H1 (cell line): Measurements from ENCODE around the gene TOMM6. TPM values are rescaled to one million over a fixed set of nuclear protein-coding genes. Genes with fewer than 3 reads are reported as not detected.

Experiments used
- CTCF ChIA-PET: fragments of 300-600 bp; sonication (Branson Sonifier 250); formaldehyde crosslinking; loops from one replicate; lab custom pipeline; 2021; ENCODE audit not compliant: partially characterized antibody; lab: Charles Lee
- POLR2A ChIA-PET: fragments of 300-600 bp; sonication (Branson Sonifier 250); formaldehyde crosslinking; loops from one replicate; lab custom pipeline; 2021; ENCODE audit warnings: inconsistent platforms; ENCODE audit not compliant: partially characterized antibody; lab: Charles Lee
- DNase-seq, 2 experiments: peaks; one replicate each; pipeline versions ENCODE4 v3.0.0 to v3.0.0-alpha.2; 2010 to 2022; ENCODE audit warnings: low spot score in 2 of 2, low read depth in 1 of 2, mixed read lengths in 1 of 2
- FAIRE-seq: peaks from 2 replicates; lab custom pipeline; 2011; peaks lifted over from hg19 to GRCh38; lab: Jason Lieb, UNC
- H2AFZ ChIP-seq: 2 replicates; pipeline ENCODE4 v1.8.1; 2012; ENCODE audit warnings: low read length, inconsistent platforms
- H2AK5ac ChIP-seq: 2 replicates; pipeline ENCODE4 v1.6.1; 2013; ENCODE audit warnings: low read depth, low read length
- H2BK120ac ChIP-seq: replicated peaks from 2 replicates; pipeline ENCODE3; 2013; ENCODE audit warnings: low read depth, low read length, inconsistent platforms
- H2BK12ac ChIP-seq: 2 replicates; pipeline ENCODE4 v1.6.1; 2013; ENCODE audit warnings: low read depth, low read length
- H2BK15ac ChIP-seq: 2 replicates; pipeline ENCODE4 v1.6.1; 2013; ENCODE audit warnings: low read length
- H2BK20ac ChIP-seq: 2 replicates; pipeline ENCODE4 v1.6.1; 2013; ENCODE audit warnings: low read length
- H2BK5ac ChIP-seq: 2 replicates; pipeline ENCODE4 v1.6.1; 2013; ENCODE audit warnings: low read depth, low read length
- H3K14ac ChIP-seq: 2 replicates; pipeline ENCODE4 v1.6.1; 2013; ENCODE audit warnings: inconsistent platforms; ENCODE audit not compliant: insufficient read length
- H3K18ac ChIP-seq: 2 replicates; pipeline ENCODE4 v1.6.1; 2013; ENCODE audit warnings: low read length; ENCODE audit errors: extremely low read depth
- H3K23ac ChIP-seq: 2 replicates; pipeline ENCODE4 v1.6.1; 2013; ENCODE audit warnings: inconsistent platforms; ENCODE audit not compliant: insufficient read length
- H3K23me2 ChIP-seq: 2 replicates; pipeline ENCODE4 v1.6.1; 2013; ENCODE audit warnings: low read depth, low read length
- H3K27ac ChIP-seq: 2 replicates; pipeline ENCODE4 v1.6.1; 2011; ENCODE audit warnings: low read depth, low read length, inconsistent platforms
- H3K27me3 ChIP-seq, 4 experiments: replicated peaks in 1 of 4; 1 replicate in 1 of 4; 2 replicates in 3 of 4; pipeline versions ENCODE4 v1.6.1 to v1.8.1; 2011 to 2013; ENCODE audit warnings: low read length in 3 of 4, mild to moderate bottlenecking in 3 of 4, inconsistent platforms in 2 of 4, mixed read lengths in 2 of 4, moderate library complexity in 1 of 4; ENCODE audit not compliant: control insufficient read depth in 3 of 4, insufficient read depth in 3 of 4; ENCODE audit errors: extremely low read depth in 1 of 4
- H3K36me3 ChIP-seq, 4 experiments: 2 replicates each; pipeline versions ENCODE4 v1.6.1 to v1.8.1; 2011 to 2013; ENCODE audit warnings: mild to moderate bottlenecking in 4 of 4, low read length in 3 of 4, moderate library complexity in 2 of 4, control low read depth in 1 of 4, inconsistent platforms in 1 of 4; ENCODE audit not compliant: insufficient read depth in 4 of 4, control insufficient read depth in 2 of 4
- H3K4ac ChIP-seq: replicated peaks from 2 replicates; pipeline ENCODE3; 2013; ENCODE audit warnings: low read length, low read depth, mixed read lengths, inconsistent platforms; ENCODE audit not compliant: insufficient read length
- H3K4me1 ChIP-seq, 4 experiments: replicated peaks in 1 of 4; 1 replicate in 1 of 4; 2 replicates in 3 of 4; pipeline versions ENCODE4 v1.6.1 to v1.8.1; 2011 to 2013; ENCODE audit warnings: low read length in 3 of 4, inconsistent platforms in 2 of 4, mixed read lengths in 1 of 4; ENCODE audit not compliant: insufficient read depth in 4 of 4, control insufficient read depth in 3 of 4
- H3K4me2 ChIP-seq, 2 experiments: 2 replicates each; pipeline versions ENCODE4 v1.6.1 to v1.8.1; 2011 to 2013; ENCODE audit warnings: low read depth in 2 of 2, low read length in 2 of 2, control low read depth in 1 of 2, inconsistent platforms in 1 of 2, mild to moderate bottlenecking in 1 of 2; ENCODE audit not compliant: insufficient read depth in 1 of 2
- H3K4me3 ChIP-seq, 4 experiments: fragments of 200-600, 300-600 bp in 1 of 4; sonication (generic), shearing (Covaris generic), sonication (Bioruptor Twin) in 1 of 4; 2 replicates each; pipeline versions ENCODE4 v1.5.1 to v1.8.1; 2011 to 2016; ENCODE audit warnings: low read length in 4 of 4, low read depth in 3 of 4, control low read depth in 2 of 4, inconsistent platforms in 2 of 4, mild to moderate bottlenecking in 2 of 4, mixed read lengths in 1 of 4, moderate library complexity in 1 of 4; ENCODE audit not compliant: insufficient read depth in 2 of 4; ENCODE audit errors: extremely low read depth in 1 of 4
- H3K56ac ChIP-seq: replicated peaks from 2 replicates; pipeline ENCODE3; 2013; ENCODE audit warnings: low read depth, mild to moderate bottlenecking, mixed read lengths, low read length, inconsistent platforms; ENCODE audit not compliant: insufficient read length
- H3K79me1 ChIP-seq: 2 replicates; pipeline ENCODE4 v1.6.1; 2013; ENCODE audit warnings: low read depth, low read length, control low read depth
- H3K79me2 ChIP-seq, 2 experiments: 2 replicates each; pipeline versions ENCODE4 v1.6.1 to v1.8.1; 2012 to 2013; ENCODE audit warnings: low read length in 2 of 2, mild to moderate bottlenecking in 2 of 2, inconsistent platforms in 1 of 2; ENCODE audit not compliant: insufficient read depth in 2 of 2, control insufficient read depth in 1 of 2
- H3K9ac ChIP-seq, 4 experiments: replicated peaks in 1 of 4; 1 replicate in 1 of 4; 2 replicates in 3 of 4; pipeline versions ENCODE4 v1.6.1 to v1.8.1; 2011 to 2013; ENCODE audit warnings: low read depth in 3 of 4, low read length in 3 of 4, control low read depth in 2 of 4, mild to moderate bottlenecking in 2 of 4, moderate library complexity in 2 of 4, inconsistent platforms in 1 of 4; ENCODE audit errors: extremely low read depth in 1 of 4
- H3K9me3 ChIP-seq, 2 experiments: 2 replicates each; pipeline versions ENCODE4 v1.6.1 to v1.8.1; 2012 to 2013; ENCODE audit warnings: mild to moderate bottlenecking in 2 of 2, moderate library complexity in 2 of 2, control low read depth in 1 of 2, inconsistent platforms in 1 of 2, low read depth in 1 of 2, low read length in 1 of 2, mixed read lengths in 1 of 2; ENCODE audit not compliant: insufficient read depth in 2 of 2
- H4K20me1 ChIP-seq, 2 experiments: replicated peaks in 1 of 2; 2 replicates each; pipeline versions ENCODE3 to v1.8.1; 2011 to 2013; ENCODE audit warnings: inconsistent platforms in 2 of 2, low read length in 2 of 2, mild to moderate bottlenecking in 1 of 2; ENCODE audit not compliant: insufficient read depth in 2 of 2, control insufficient read depth in 1 of 2
- H4K5ac ChIP-seq: 2 replicates; pipeline ENCODE4 v1.6.1; 2013; ENCODE audit warnings: low read length, low read depth, mixed read lengths, inconsistent platforms; ENCODE audit not compliant: insufficient read length
- H4K8ac ChIP-seq: 2 replicates; pipeline ENCODE4 v1.8.0; 2013; ENCODE audit warnings: mild to moderate bottlenecking, moderate library complexity, low read length, inconsistent platforms; ENCODE audit not compliant: insufficient read depth; ENCODE audit errors: extremely low read depth
- H4K91ac ChIP-seq: replicated peaks from 2 replicates; pipeline ENCODE3; 2013; ENCODE audit warnings: low read length, mixed read lengths, inconsistent platforms; ENCODE audit not compliant: insufficient read length
- CEBPB ChIP-seq: IDR thresholded peaks from 2 replicates; pipeline ENCODE4 v1.6.1; 2012; ENCODE audit warnings: low read depth, low read length
- CHD2 ChIP-seq: IDR thresholded peaks from 2 replicates; pipeline ENCODE4 v1.6.1; 2012; ENCODE audit warnings: low read length, improper control_type of control experiment
- CREB1 ChIP-seq: IDR thresholded peaks from 2 replicates; pipeline ENCODE4 v1.6.1; 2012; ENCODE audit warnings: inconsistent platforms
- EGR1 ChIP-seq: IDR thresholded peaks from 2 replicates; pipeline ENCODE4 v1.6.1; 2011; ENCODE audit warnings: low read depth, low read length, borderline replicate concordance
- EZH2 ChIP-seq: fragments of 200-600 bp; sonication (generic); IDR thresholded peaks from 2 replicates; pipeline ENCODE4 v1.7.1; 2012; ENCODE audit warnings: low read depth, mild to moderate bottlenecking, moderate library complexity, low read length, inconsistent platforms; ENCODE audit not compliant: severe bottlenecking
- PHF8 ChIP-seq: fragments of 200-600 bp; sonication (generic); conservative IDR thresholded peaks from 2 replicates; pipeline ENCODE4 v1.7.1; 2012; ENCODE audit warnings: low read depth, mild to moderate bottlenecking, inconsistent platforms, low read length, moderate library complexity
- RFX5 ChIP-seq: IDR thresholded peaks from 2 replicates; pipeline ENCODE4 v1.6.1; 2011; ENCODE audit warnings: low read depth, low read length, improper control_type of control experiment, borderline replicate concordance
- RNF2 ChIP-seq: fragments of 200-900, 300-1000 bp; sonication (generic); IDR thresholded peaks from 2 replicates; pipeline ENCODE4 v1.7.1; 2016; ENCODE audit warnings: borderline replicate concordance, low read depth, mild to moderate bottlenecking, antibody characterized with exemption, low read length; ENCODE audit not compliant: poor library complexity, severe bottlenecking; ENCODE audit errors: missing control alignments
- SAP30 ChIP-seq: fragments of 300-600 bp; sonication (generic); IDR thresholded peaks from 2 replicates; pipeline ENCODE4 v1.7.1; 2012; ENCODE audit warnings: low read length, moderate library complexity, mild to moderate bottlenecking, inconsistent platforms; ENCODE audit not compliant: insufficient read depth, insufficient replicate concordance
- SIRT6 ChIP-seq: IDR thresholded peaks from one replicate; pipeline ENCODE4 v1.7.1; 2012; ENCODE audit warnings: low read length, inconsistent platforms
- SP2 ChIP-seq: IDR thresholded peaks from 2 replicates; pipeline ENCODE4 v1.6.1; 2012; ENCODE audit warnings: mild to moderate bottlenecking, low read length, inconsistent platforms
- SUZ12 ChIP-seq: fragments of 200-600 bp; sonication (generic); IDR thresholded peaks from 2 replicates; pipeline ENCODE4 v1.6.1; 2012; ENCODE audit warnings: mild to moderate bottlenecking, inconsistent platforms, low read length, moderate library complexity, mixed read lengths
- WGBS, 2 experiments: shearing (Covaris generic) in 1 of 2; methylation state at CpG; one replicate each; pipeline versions ENCODE4 v1.1.6 to v1.1.7; 2013 to 2015; ENCODE audit warnings: low lambda C conversion rate in 2 of 2, mixed read lengths in 2 of 2, inconsistent platforms in 1 of 2, low coverage in 1 of 2, missing lambda C conversion rate in 1 of 2; ENCODE audit not compliant: insufficient replicate concordance in 2 of 2, insufficient coverage in 1 of 2, insufficient read length in 1 of 2; ENCODE audit errors: extremely low coverage in 1 of 2, missing lambda C conversion rate in 1 of 2; 5-methylcytosine and 5-hydroxymethylcytosine counted together
- polyA plus RNA-seq, 7 experiments: library from polyadenylated mRNA; depleted of rRNA in 3 of 7; stranded (reverse) in 5 of 7; unstranded in 2 of 7; fragments of >200 nt in 5 of 7; fragments of 200-250 nt in 2 of 7; gene quantifications; 1 replicate in 5 of 7; 2 replicates in 1 of 7; 4 replicates in 1 of 7; pipeline versions ENCODE4 v1.2.1 to v1.2.3, GENCODE V29; 2011 to 2013; ENCODE audit warnings: missing spikeins in 2 of 7, mixed read lengths in 2 of 7
- total RNA-seq: library from RNA; stranded (reverse); fragmentation: NEBNext Ultra II Directional; extraction: Animal tissue kit (Norgen Biotek cat#: 25700); gene quantifications from 2 replicates; pipeline ENCODE4 v1.2.1, GENCODE V29; 2021
- TF ChIP-seq, protein P1 (sequence below): IDR thresholded peaks from 2 replicates; pipeline ENCODE4 v1.6.1; 2011; ENCODE audit warnings: low read depth, mild to moderate bottlenecking, low read length; ENCODE audit not compliant: insufficient read depth

TOMM6 gene
- total and polyA plus RNA-seq, 2 of the 8 experiments (the other 6 are each of a cell fraction or from before 2014, with no cell fraction given): 228 to 560 TPM

DNA sequence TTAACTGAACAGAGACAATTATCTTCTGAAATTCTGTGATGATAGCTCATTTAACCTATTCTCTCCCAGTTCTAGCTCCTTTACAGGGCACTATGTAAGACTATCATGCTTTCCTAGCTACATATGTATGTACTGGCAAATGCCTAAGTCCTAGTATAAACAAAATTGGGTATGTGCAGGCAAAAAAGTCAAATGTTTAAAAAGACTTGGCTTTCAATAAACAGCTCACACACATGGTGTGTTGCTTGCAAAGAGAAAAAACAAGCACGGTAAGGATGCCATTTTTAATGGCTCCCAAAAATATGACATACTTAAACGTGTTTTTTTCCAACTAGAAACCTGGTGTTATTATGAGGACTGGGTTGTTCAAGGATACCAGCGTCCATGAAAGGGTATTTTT is 44.8 kb downstream of the TOMM6 start:
- Histone ChIP-seq H3K9ac (no peak overlapping the region), H3K4me2 (no peak overlapping the region), H2BK15ac (no peak overlapping the region), H2BK5ac (no peak overlapping the region), H4K5ac (no peak overlapping the region), H3K79me2 (no peaks in the 10 kb centered on the region), H2BK12ac (no peak overlapping the region), H3K27ac (no peak overlapping the region), H3K23me2 (no peaks in the 10 kb centered on the region), H4K20me1 (peaks cover 0 to 1% of the 10 kb centered on the region in 2 experiments), H2AFZ (no peak overlapping the region), H3K27me3 (no peaks in the 10 kb centered on the region), H2BK20ac (no peak overlapping the region), H3K4me1 (no peaks in the 10 kb centered on the region), H3K36me3 (no peaks in the 10 kb centered on the region), H3K14ac (no peak overlapping the region), H2BK120ac (no peak overlapping the region), H3K56ac (no peak overlapping the region), H4K91ac (no peak overlapping the region), H3K23ac (no peak overlapping the region), H3K9me3 (no peaks in the 10 kb centered on the region), H4K8ac (no peak overlapping the region), H3K79me1 (no peaks in the 10 kb centered on the region), H3K4ac (no peak overlapping the region), H3K4me3 (no peak overlapping the region), H2AK5ac (no peak overlapping the region), H3K18ac (no peak overlapping the region)
- FAIRE-seq (no peak), DNase-seq (no peak)
- CTCF ChIA-PET: interaction anchor here (0.7 to 1.9 kb wide), 5 partner anchors 10 to 330 kb away, joined by 3 to 7 read pairs (median 3); no protein-coding TSS in a partner anchor
- POLR2A ChIA-PET: interaction anchor here (1.0 to 1.1 kb wide), 2 partner anchors 9 to 62 kb away, joined by 3 read pairs; no protein-coding TSS in a partner anchor
- 82% methylated on average over 3 of the region's 3 CpGs; no CpG with 5 or more reads in 1 of the 2 experiments for WGBS, 2 experiments
- TF ChIP-seq EGR1 (no peak), EZH2 (no peak), CHD2 (no peak), PHF8 (no peak), RNF2 (no peak), CREB1 (no peak), SAP30 (no peak), CEBPB (no peak), SP2 (no peak), SUZ12 (no peak), RFX5 (no peak), SIRT6 (no peak)
- TF ChIP-seq, protein P1, sequence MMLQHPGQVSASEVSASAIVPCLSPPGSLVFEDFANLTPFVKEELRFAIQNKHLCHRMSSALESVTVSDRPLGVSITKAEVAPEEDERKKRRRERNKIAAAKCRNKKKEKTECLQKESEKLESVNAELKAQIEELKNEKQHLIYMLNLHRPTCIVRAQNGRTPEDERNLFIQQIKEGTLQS: no peak
